Adrenal gland (tissue), 5 donors: ENCODE data around the gene CALCOCO2.

ENCODE experiments used
- POLR2A ChIP-seq, 2 donors: fragments of 450-650 bp; IDR thresholded peaks; one replicate each; pipeline ENCODE4 v1.6.1; 2017; ENCODE audit warnings: antibody characterized with exemption in 2 of 2, mild to moderate bottlenecking in 2 of 2, moderate library complexity in 1 of 2
- TF ChIP-seq, protein P1 (sequence below), 6 experiments: fragments of 450-650 bp in 4 of 6; fragments of 200-600 bp in 2 of 6; sonication (generic) in 1 of 6; IDR thresholded peaks; 1 replicate in 5 of 6; 2 replicates in 1 of 6; pipeline versions ENCODE4 v1.5.1 to v1.8.0; 2016 to 2021; ENCODE audit warnings: antibody characterized with exemption in 6 of 6, mild to moderate bottlenecking in 2 of 6, moderate library complexity in 1 of 6
- donor health status: DM: no; HTN: no; CAD: no.

DNA sequence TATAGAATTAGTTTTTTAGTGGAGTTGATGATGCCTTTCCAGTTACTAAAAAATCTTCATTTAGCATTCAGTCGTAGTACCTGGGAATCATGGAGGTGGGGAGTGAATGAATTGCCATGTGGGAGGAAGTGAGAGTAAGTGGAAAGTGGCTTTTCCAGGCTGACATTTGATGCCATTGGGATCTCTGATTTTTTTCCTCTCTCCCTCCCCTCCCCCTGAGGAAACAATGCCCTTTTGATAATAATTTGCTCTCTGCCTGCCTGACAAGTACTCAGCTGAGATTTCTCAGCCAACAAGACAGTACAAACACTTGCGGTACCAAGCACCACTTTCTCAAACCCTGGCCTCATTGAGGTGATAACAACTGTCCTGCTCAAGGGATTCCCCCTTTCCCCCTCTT, 79.5 kb downstream of the CALCOCO2 start:
- TF ChIP-seq POLR2A (IDR thresholded peaks at IDR 0.05), result no peak
- TF ChIP-seq, protein P1, sequence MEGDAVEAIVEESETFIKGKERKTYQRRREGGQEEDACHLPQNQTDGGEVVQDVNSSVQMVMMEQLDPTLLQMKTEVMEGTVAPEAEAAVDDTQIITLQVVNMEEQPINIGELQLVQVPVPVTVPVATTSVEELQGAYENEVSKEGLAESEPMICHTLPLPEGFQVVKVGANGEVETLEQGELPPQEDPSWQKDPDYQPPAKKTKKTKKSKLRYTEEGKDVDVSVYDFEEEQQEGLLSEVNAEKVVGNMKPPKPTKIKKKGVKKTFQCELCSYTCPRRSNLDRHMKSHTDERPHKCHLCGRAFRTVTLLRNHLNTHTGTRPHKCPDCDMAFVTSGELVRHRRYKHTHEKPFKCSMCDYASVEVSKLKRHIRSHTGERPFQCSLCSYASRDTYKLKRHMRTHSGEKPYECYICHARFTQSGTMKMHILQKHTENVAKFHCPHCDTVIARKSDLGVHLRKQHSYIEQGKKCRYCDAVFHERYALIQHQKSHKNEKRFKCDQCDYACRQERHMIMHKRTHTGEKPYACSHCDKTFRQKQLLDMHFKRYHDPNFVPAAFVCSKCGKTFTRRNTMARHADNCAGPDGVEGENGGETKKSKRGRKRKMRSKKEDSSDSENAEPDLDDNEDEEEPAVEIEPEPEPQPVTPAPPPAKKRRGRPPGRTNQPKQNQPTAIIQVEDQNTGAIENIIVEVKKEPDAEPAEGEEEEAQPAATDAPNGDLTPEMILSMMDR (IDR thresholded peaks at IDR 0.05), result no peak
